Measurements from ENCODE around the gene CD7. TPM values are rescaled to one million over a fixed set of nuclear protein-coding genes. Genes with fewer than 3 reads are reported as not detected.

CD7 gene
- total and polyA plus RNA-seq, 2 donors (not counting 3 experiments of a cell fraction or from before 2014, with no cell fraction given): not detected

GRCh38 chr17:82325286-82326180 is 8.1 kb upstream of the CD7 start:
- Histone ChIP-seq H3K4me3 (replicated peaks in 1 of 3; ENCODE audit: insufficient read depth in 1 of 3, low read depth in 1 of 3, low read length in 3 of 3) (no peak overlapping the region), H3K9me3 (replicated peaks; ENCODE audit: control insufficient read depth, insufficient read depth, low read length) (no peaks in the 10 kb centered on the region), H4K20me1 (replicated peaks; ENCODE audit: control insufficient read depth, extremely low read depth, insufficient read depth, low read length) (no peaks in the 10 kb centered on the region), H3K36me3 (ENCODE audit: control insufficient read depth in 2 of 2, extremely low read depth in 1 of 2, insufficient read depth in 2 of 2, low read length in 2 of 2) (no peaks in the 10 kb centered on the region), H3K4me2 (ENCODE audit: insufficient read depth, low read length) (no peak overlapping the region), H3K9ac (replicated peaks; ENCODE audit: extremely low read depth, insufficient read depth, low read length) (no peak overlapping the region), H3K27ac (ENCODE audit: insufficient read depth, low read depth, low read length) (no peak overlapping the region), H3K4me1 (ENCODE audit: control insufficient read depth, extremely low read depth, insufficient read depth, low read length) (no peaks in the 10 kb centered on the region), H3K79me2 (ENCODE audit: control insufficient read depth, insufficient read depth, low read length) (no peaks in the 10 kb centered on the region), H3K9me1 (replicated peaks; ENCODE audit: control insufficient read depth, extremely low read depth, insufficient read depth, low read length) (no peaks in the 10 kb centered on the region), H3K27me3 (ENCODE audit: control insufficient read depth in 2 of 2, insufficient read depth in 2 of 2, low read length in 2 of 2) (no peaks in the 10 kb centered on the region), H2AFZ (ENCODE audit: low read depth, low read length) (no peak overlapping the region)
- ChIA-PET CTCF (interaction anchor here (0.6 to 2.2 kb wide), 5 partner anchors 8 to 295 kb away, joined by 3 to 6 read pairs (median 4); partner anchors contain the start of gene SECTM1), POLR2A (interaction anchor here (0.6 kb wide), 1 partner anchor 76 kb away, joined by 6 read pairs; no protein-coding TSS in a partner anchor)
- no peak for TF ChIP-seq JUN (IDR thresholded peaks at IDR 0.05; ENCODE audit: borderline replicate concordance, insufficient read depth, insufficient read length, low read depth)
- intact Hi-C loops (cut with micrococcal nuclease): no loop called here
- no peak for DNase-seq (ENCODE audit: low read depth, low spot score)
- no TSS peak for BruUV-seq (replicated peaks)
- FAIRE-seq: no peak
- dilution Hi-C loops (cut with MboI; ENCODE audit: extremely low pct_ligation_motif_present, low sequenced_read_pairs): no loop called here

GRCh38 chr17:82324566-82325285 is 7.3 kb upstream of the CD7 start:
- no peak overlapping the region for H3K4me3 ChIP-seq (replicated peaks in 1 of 3; ENCODE audit: insufficient read depth in 1 of 3, low read depth in 1 of 3, low read length in 3 of 3)
- no peak overlapping the region for H3K9ac ChIP-seq (replicated peaks; ENCODE audit: extremely low read depth, insufficient read depth, low read length)
- no peaks in the 10 kb centered on the region for H4K20me1 ChIP-seq (replicated peaks; ENCODE audit: control insufficient read depth, extremely low read depth, insufficient read depth, low read length)
- no peak for DNase-seq (ENCODE audit: low read depth, low spot score)
- H3K4me2 ChIP-seq (ENCODE audit: insufficient read depth, low read length): no peak overlapping the region
- no TSS peak for BruUV-seq (replicated peaks)
- intact Hi-C loops (cut with micrococcal nuclease) (no loop called here), dilution Hi-C loops (cut with MboI; ENCODE audit: extremely low pct_ligation_motif_present, low sequenced_read_pairs) (no loop called here)
- FAIRE-seq: no peak
- H3K9me3 ChIP-seq (replicated peaks; ENCODE audit: control insufficient read depth, insufficient read depth, low read length): no peaks in the 10 kb centered on the region
- TF ChIP-seq CTCF (IDR thresholded peaks at IDR 0.05; ENCODE audit: extremely low read depth in 1 of 2, insufficient read depth in 1 of 2, low read depth in 1 of 2, low read length in 2 of 2) (no peak), GATA2 (IDR thresholded peaks at IDR 0.05; ENCODE audit: insufficient read depth, insufficient read length, low read depth, low read length) (no peak), EZH2 (IDR thresholded peaks at IDR 0.05; ENCODE audit: borderline replicate concordance, low read depth, low read length, severe bottlenecking) (no peak), MAX (IDR thresholded peaks at IDR 0.05; ENCODE audit: insufficient read depth, insufficient read length) (no peak), MYC (IDR thresholded peaks at IDR 0.05; ENCODE audit: low read depth, low read length) (no peak), JUN (IDR thresholded peaks at IDR 0.05; ENCODE audit: borderline replicate concordance, insufficient read depth, insufficient read length, low read depth) (no peak), POLR2AphosphoS5 (IDR thresholded peaks at IDR 0.05; ENCODE audit: insufficient read depth, low read depth, low read length) (no peak), FOS (IDR thresholded peaks at IDR 0.05; ENCODE audit: borderline replicate concordance, insufficient read depth, low read length) (no peak), POLR2A (IDR thresholded peaks at IDR 0.05; ENCODE audit: low read depth, low read length) (no peak)
- CTCF ChIA-PET: interaction anchor here (1.4 to 2.2 kb wide), 2 partner anchors 9 to 294 kb away, joined by 5 to 6 read pairs; partner anchors contain the start of gene SECTM1
- POLR2A ChIA-PET: interaction anchor here (0.6 kb wide), 1 partner anchor 76 kb away, joined by 6 read pairs; no protein-coding TSS in a partner anchor
- no peaks in the 10 kb centered on the region for H3K79me2 ChIP-seq (ENCODE audit: control insufficient read depth, insufficient read depth, low read length)
- H3K4me1 ChIP-seq (ENCODE audit: control insufficient read depth, extremely low read depth, insufficient read depth, low read length): no peaks in the 10 kb centered on the region
- no peaks in the 10 kb centered on the region for H3K36me3 ChIP-seq (ENCODE audit: control insufficient read depth in 2 of 2, extremely low read depth in 1 of 2, insufficient read depth in 2 of 2, low read length in 2 of 2)
- H3K27me3 ChIP-seq (ENCODE audit: control insufficient read depth in 2 of 2, insufficient read depth in 2 of 2, low read length in 2 of 2): no peaks in the 10 kb centered on the region
- H3K9me1 ChIP-seq (replicated peaks; ENCODE audit: control insufficient read depth, extremely low read depth, insufficient read depth, low read length): no peaks in the 10 kb centered on the region
- H3K27ac ChIP-seq (ENCODE audit: insufficient read depth, low read depth, low read length): no peak overlapping the region
- no peak overlapping the region for H2AFZ ChIP-seq (ENCODE audit: low read depth, low read length)

Data from endothelial cell of umbilical vein (primary cell).